HG02943 (cell line): Measurements from ENCODE around the gene DLX3.
"Not testable (repeated sequence)": the region's sequence is repeated elsewhere in the genome, so short reads cannot be mapped to it uniquely, and the experiment has no call there.

Experiments used
- ATAC-seq: cut with Tn5 transposase; IDR thresholded peaks from one replicate; pipeline ENCODE4 v1.9.1; 2021; ENCODE audit warnings: mild to moderate bottlenecking, low read depth, moderate library complexity; ENCODE audit not compliant: unreplicated experiment

Gene DLX3

DNA sequence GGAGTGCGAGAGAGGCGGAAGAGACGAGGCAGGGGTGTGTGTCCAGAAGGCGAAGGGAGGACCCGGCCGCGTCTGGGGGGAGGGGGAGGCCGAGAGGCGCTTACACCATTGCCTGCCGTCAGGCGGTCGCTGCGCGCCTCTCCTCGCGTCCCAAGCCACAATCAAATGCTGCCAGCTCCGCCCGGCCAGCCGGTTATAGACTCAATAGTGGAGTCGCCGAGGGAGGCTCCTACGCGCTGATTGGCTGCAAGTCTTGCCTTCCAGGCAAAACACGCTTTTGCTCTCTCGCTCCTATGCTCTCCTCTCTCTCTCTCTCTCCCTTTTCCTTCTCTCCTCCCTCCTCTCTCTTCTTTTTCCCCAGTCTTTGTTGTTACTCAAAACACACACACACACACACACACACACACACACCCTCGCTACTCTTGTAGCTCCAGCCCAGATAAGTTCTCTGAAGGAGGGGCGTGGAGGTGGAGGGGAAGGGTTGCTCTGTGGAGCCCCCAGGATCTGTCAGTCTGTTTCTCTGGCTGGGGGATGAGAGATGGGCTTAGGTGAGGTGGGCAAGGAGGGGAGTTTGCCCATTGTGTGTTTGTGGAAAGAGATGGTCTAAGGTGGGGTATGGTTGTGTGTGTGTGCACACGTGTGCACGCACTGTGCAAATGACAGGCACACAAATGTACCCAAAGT, at the start of gene DLX3:
DLX3 (minus strand) TSS at position 170 of the 684 bp plus-strand sequence. CDS start 226 bp downstream, outside the sequence.
- ATAC-seq, result no peak

- ATAC-seq, result no peak
Measured at GRCh38 chr17:50044483-50044882, 49.5 kb upstream of the DLX3 start.

DNA sequence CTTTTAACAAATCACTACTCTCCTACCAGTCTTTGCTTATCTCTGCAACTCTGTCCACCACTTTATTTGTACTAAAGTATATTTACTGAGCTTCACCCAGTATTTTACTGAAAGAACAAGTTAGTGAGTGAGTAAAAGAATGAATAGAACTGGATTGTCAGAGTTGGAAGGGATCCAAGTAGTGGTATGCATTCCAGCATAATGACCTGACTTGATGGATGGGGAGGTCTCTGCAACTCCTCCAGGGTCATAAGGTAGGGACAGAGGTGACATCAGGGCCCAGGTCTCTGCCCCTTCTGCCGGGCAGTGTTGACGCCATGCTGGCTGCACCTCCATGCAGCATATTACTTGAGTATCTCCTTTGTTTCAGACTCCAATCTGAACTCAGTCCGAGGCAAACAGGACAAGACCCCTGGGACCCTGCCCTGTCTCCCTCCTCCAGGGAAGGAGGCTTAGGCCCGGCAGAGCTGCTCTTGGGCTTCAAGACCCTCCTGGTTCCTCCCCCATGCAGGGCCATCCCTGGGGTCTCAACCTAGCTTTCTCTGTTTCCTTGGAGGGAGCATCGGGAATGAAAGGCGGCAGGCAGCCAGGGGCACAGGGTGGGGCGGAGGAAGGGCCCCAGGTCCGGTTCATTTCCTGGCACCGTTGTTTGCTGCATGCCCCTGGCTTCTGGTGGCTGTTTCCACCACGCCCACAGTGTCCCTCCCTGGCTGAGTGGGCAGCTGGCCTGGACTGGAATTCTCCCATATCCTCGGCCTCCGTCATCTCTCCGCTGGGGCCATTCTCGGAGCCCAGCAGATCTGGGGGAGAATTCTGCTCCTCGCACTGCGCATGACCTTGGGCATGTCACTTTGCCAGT, 48.5 kb upstream of the DLX3 start:
- ATAC-seq, result no peak

- no peak for ATAC-seq
Measured at GRCh38 chr17:50042211-50042610, 47.2 kb upstream of the DLX3 start.

DNA sequence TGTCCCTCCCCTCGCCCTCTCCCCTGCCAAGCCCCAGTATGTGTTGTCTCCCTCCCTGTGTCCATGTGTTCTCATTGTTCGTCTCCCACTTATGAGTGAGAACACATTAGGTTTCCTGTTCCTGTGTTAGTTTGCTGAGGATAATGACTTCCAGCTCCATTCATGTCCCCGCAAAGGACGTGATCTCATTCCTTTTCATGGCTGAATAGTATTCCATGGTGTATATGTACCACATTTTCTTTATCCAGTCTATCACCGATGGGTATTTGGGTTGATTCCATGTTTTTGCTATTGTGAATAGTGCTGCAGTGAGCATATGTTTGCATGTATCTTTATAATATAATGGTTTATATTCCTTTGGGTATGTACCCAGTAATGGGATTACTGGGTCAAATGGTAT, 45.5 kb upstream of the DLX3 start:
- not testable (repeated sequence) for ATAC-seq

GRCh38 chr17:50039058-50039457, 44.0 kb upstream of the DLX3 start:
- no peak for ATAC-seq

GRCh38 chr17:50037321-50038107, 42.5 kb upstream of the DLX3 start:
- no peak for ATAC-seq

- ATAC-seq, result no peak
Measured at GRCh38 chr17:50036455-50037261, 41.6 kb upstream of the DLX3 start.

- ATAC-seq, result no peak
Measured at GRCh38 chr17:50035945-50036344, 40.9 kb upstream of the DLX3 start.

DNA sequence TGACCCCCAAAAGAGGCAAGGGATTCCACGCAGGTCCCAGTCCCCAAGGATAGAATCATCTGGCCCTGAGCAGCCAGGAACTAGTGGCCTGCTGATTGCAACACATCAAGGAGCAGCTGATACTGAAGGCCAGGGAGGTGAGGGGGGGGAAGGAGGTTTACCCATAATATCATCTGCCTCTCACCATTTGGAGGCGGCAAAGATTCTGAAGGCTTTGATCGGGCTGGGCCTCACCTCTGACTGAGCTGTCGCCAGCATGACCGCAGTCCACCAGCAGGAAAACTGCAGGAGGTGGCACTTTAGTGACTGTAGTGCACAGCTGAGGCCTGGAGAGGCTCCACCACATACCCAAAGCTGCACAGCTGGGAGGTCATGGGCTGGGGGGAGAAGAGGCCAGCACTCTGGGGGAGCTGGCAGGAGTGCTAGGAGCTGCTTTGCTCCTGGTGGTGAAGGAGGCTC, 40.4 kb upstream of the DLX3 start:
- ATAC-seq, result no peak

DNA sequence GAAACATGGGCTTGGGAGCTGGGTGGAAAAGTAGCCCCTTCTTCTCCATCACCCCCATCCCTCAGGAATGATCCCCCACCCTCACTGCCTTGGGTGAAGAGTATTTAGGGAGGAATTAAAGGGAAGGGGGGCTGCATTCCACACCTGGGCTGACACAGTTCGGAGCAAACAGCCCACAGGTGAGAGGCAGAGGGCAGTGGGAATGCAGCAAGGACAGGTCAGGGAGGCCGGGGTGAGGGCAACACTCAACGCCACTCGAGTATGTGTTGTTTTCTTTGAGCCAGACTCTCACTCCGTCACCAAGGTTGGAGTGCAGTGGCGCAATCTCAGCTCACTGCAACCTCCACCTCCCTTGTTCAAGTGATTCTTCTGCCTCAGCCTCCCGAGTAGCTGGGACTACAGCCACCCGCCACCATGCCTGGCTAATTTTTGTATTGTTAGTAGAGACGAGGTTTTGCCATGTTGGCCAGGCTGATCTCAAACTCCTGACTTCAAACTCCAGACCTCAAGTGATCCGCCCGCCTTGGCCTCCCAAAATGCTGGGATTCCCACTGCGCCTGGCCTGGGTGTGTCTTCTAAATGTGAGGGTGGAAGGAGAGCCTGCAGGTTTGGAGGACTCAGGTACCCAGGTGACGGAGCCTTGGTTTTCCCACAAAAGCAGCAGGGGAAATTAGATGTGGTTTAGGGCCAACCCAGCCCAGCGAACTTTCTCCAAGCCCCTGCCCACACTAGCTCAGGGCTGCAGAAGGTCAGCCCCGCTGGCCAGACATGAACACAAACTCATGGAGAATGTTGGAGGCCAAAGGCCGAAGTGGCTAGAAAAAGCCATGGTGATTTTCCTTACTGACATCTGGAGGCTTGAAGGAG, 39.7 kb upstream of the DLX3 start:
- no peak for ATAC-seq

GRCh38 chr17:50033316-50033715, 38.3 kb upstream of the DLX3 start:
- no peak for ATAC-seq

GRCh38 chr17:50029185-50029584, 34.2 kb upstream of the DLX3 start:
- ATAC-seq, result no peak

DNA sequence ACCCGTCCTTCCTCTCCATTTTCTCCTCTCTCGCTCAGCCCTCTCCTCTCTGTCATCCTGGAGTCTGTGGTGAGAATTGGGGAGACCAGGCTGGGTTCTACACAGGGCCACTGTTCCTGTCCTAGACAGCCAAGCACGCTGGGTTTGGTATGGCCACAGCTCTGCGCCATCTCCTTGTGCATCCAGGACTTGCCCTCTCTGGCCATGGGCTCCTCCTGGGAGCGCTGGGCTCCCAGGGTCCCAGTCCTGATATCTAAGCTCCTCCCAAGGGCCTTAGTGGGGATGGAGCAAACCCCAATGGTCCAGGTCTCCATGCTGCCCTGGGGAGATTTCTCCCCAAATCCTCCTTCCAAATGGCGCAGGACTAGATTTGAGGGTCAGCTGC, 33.7 kb upstream of the DLX3 start:
- no peak for ATAC-seq

DNA sequence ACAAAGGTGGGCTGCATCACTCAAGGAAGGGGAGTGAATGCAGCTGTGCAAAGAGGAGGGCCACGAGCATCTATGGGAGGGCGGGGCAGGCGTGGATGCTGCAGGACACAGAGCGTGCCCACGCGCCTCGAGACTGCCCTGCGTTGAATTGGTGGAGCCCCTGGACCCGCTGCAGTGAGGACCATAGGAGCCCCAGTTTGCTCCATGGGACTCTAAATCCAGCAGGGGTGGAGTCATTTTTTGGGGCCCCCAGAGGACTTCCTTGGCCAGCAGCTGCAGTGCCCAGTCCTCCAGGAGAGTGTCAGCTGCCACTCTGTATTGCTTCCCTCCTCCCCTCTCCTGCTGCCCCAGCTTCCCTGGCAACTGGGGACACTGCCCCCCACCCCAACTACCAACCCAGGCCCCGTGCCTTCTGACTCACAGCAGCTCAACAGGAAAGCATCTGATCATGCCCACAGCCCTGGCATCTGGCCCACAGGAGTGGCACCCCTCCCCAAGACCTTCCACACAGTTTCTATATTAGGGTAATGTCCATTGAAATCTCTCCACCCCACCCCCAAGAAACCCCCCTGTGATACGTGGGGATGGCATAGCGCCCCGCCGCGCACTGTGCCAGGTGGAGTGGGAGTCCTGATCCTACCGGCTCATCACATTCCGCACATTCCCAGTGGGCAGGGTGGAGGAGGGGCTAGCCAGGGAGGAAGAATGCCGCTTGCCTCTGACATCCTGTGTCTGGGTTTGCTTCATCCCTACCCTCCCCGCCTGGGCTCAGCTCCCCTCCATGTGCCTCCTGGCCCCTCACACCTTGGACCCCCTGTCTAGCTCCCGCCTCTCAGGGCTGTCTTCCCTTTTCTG, 33.1 kb upstream of the DLX3 start:
- ATAC-seq, result no peak

DNA sequence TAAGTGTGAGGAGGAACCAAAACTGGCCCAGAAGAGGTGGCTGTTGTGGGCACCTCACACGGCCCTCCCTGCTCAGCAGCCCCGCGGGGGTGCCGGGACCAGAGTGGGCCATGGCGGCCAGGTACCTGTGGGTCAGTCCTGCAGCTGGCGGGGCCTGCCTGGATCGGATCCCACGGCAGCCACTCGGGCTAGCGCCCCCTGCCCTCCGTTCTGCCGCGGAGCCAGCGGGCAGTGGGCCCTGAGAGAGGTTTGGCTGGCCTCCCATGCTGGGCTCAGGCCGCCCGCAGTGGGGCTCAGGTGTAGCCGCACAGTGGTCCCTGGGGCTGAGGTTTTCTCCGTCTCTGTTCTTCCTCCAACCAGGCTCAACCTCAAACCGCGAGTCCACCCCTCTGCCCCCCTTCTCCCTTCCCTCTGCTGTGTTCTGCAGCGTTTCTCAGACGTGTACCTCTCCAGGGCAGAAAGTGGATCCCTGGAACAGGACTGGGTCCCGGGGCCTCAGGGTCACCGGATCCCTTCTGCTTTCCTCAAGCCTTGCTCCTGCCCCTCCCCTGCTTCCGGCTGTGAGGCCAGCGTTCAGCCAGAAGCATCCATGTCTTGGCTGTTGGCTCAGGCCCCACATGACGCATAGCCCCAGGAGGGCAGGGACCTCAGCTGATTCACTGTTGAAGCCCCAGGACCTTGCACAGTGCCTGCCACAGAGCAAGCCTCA, 32.3 kb upstream of the DLX3 start:
- no peak for ATAC-seq

GRCh38 chr17:50026837-50027171, 31.8 kb upstream of the DLX3 start:
- no peak for ATAC-seq
